ENCODE data around the gene GPNMB.
"Not testable (repeated sequence)": the region's sequence is repeated elsewhere in the genome, so short reads cannot be mapped to it uniquely, and the experiment has no call there.

Gene GPNMB

GRCh38 chr7:23299770-23300300 is 53.3 kb downstream of the GPNMB start:
- no peak for DNase-seq (ENCODE audit: low spot score)

GRCh38 chr7:23306936-23307521 is 60.5 kb downstream of the GPNMB start:
- DNase-seq (ENCODE audit: low spot score): no peak

GRCh38 chr7:23308754-23309153 is 62.2 kb downstream of the GPNMB start:
- no peak for DNase-seq (ENCODE audit: low spot score)

DNA sequence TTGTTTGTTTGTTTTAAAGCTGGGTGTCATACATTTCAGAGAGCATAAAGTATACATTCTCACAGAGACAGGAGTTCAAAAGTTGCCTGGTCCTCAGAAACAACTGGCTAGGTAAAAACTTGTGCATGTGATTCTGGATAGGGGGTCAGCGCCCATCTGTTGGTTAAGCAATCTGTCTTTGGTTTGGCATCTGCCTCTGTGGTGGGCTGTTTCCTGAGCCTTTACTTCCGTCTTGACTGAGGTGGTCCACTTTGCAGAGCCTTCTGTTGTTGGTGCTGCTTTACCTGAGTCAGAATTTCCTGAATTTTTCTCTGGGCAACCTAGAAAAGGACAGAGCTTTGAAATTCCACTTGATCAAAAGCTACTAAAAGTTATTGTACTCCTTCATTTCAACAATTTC is 65.6 kb downstream of the GPNMB start:
- DNase-seq (ENCODE audit: low spot score): not testable (repeated sequence)

- DNase-seq (ENCODE audit: low spot score): no peak
Measured at GRCh38 chr7:23315366-23315765, 68.8 kb downstream of the GPNMB start.

Measured in putamen (tissue), 1 donor.